Trophoblast cell (in vitro differentiated cells and primary cell): Measurements from ENCODE around the gene TEX2.
A peak's percentile ranks its signal among the peaks of the same experiment; 100 is the strongest.

Source experiments
- DNase-seq, 2 donors: peaks; one replicate each; pipeline ENCODE4 v3.0.0-alpha.2; 2016
- H2AFZ ChIP-seq: 2 replicates; pipeline ENCODE4 v1.6.1; 2013; ENCODE audit warnings: low read length, moderate library complexity, mild to moderate bottlenecking; ENCODE audit not compliant: insufficient read depth, poor library complexity
- H2AK5ac ChIP-seq: 2 replicates; pipeline ENCODE4 v1.6.1; 2013; ENCODE audit warnings: mild to moderate bottlenecking, low read length
- H2BK120ac ChIP-seq: 2 replicates; pipeline ENCODE4 v1.6.1; 2013; ENCODE audit warnings: low read length, mild to moderate bottlenecking, moderate library complexity; ENCODE audit not compliant: insufficient read depth, poor library complexity
- H2BK12ac ChIP-seq: 2 replicates; pipeline ENCODE4 v1.6.1; 2013; ENCODE audit warnings: mild to moderate bottlenecking, low read length, moderate library complexity
- H2BK5ac ChIP-seq: 2 replicates; pipeline ENCODE4 v1.6.1; 2013; ENCODE audit warnings: low read length, low read depth, moderate library complexity, mild to moderate bottlenecking; ENCODE audit not compliant: poor library complexity
- H3K14ac ChIP-seq: 2 replicates; pipeline ENCODE4 v1.6.1; 2013; ENCODE audit warnings: mild to moderate bottlenecking, low read length
- H3K18ac ChIP-seq: 2 replicates; pipeline ENCODE4 v1.6.1; 2013; ENCODE audit warnings: mild to moderate bottlenecking, low read length
- H3K23ac ChIP-seq: 2 replicates; pipeline ENCODE4 v1.6.1; 2013; ENCODE audit warnings: low read length
- H3K27ac ChIP-seq: 2 replicates; pipeline ENCODE4 v1.5.1; 2013; ENCODE audit warnings: low read depth, mild to moderate bottlenecking, inconsistent platforms, low read length, moderate library complexity
- H3K27me3 ChIP-seq: 2 replicates; pipeline ENCODE4 v1.6.1; 2013; ENCODE audit warnings: inconsistent platforms, mild to moderate bottlenecking, low read length, moderate library complexity; ENCODE audit not compliant: insufficient read depth
- H3K36me3 ChIP-seq, 2 experiments: 1 replicate in 1 of 2; 2 replicates in 1 of 2; pipeline ENCODE4 v1.6.1; 2013; ENCODE audit warnings: low read length in 2 of 2, mild to moderate bottlenecking in 2 of 2, moderate library complexity in 1 of 2; ENCODE audit not compliant: insufficient read depth in 2 of 2, control insufficient read depth in 1 of 2
- H3K4ac ChIP-seq: 2 replicates; pipeline ENCODE4 v1.6.1; 2013; ENCODE audit warnings: low read depth, mild to moderate bottlenecking, low read length, moderate library complexity
- H3K4me1 ChIP-seq, 2 experiments: 1 replicate in 1 of 2; 2 replicates in 1 of 2; pipeline ENCODE4 v1.6.1; 2013; ENCODE audit warnings: low read length in 2 of 2, mild to moderate bottlenecking in 2 of 2, moderate library complexity in 1 of 2; ENCODE audit not compliant: insufficient read depth in 2 of 2, control insufficient read depth in 1 of 2
- H3K4me2 ChIP-seq: 2 replicates; pipeline ENCODE4 v1.6.1; 2013; ENCODE audit warnings: inconsistent platforms, mild to moderate bottlenecking, low read length, moderate library complexity
- H3K4me3 ChIP-seq: 2 replicates; pipeline ENCODE4 v1.5.1; 2013; ENCODE audit warnings: mild to moderate bottlenecking, low read depth, low read length, inconsistent platforms
- H3K79me1 ChIP-seq: one replicate; pipeline ENCODE4 v1.6.1; 2013; ENCODE audit warnings: low read length
- H3K79me2 ChIP-seq: 2 replicates; pipeline ENCODE4 v1.6.1; 2013; ENCODE audit warnings: low read length, mild to moderate bottlenecking; ENCODE audit not compliant: control insufficient read depth, insufficient read depth, poor library complexity
- H3K9ac ChIP-seq: 2 replicates; pipeline ENCODE4 v1.6.1; 2013; ENCODE audit warnings: mild to moderate bottlenecking, low read length
- H3K9me3 ChIP-seq: 2 replicates; pipeline ENCODE4 v1.6.1; 2013; ENCODE audit warnings: low read depth, mild to moderate bottlenecking, control low read depth, inconsistent platforms, low read length; ENCODE audit not compliant: insufficient read depth
- H4K12ac ChIP-seq: 2 replicates; pipeline ENCODE4 v1.6.1; 2013; ENCODE audit warnings: low read depth, mild to moderate bottlenecking, low read length, moderate library complexity
- H4K8ac ChIP-seq: 2 replicates; pipeline ENCODE4 v1.6.1; 2013; ENCODE audit warnings: low read depth, mild to moderate bottlenecking, low read length, moderate library complexity
- H4K91ac ChIP-seq: one replicate; pipeline ENCODE4 v1.6.1; 2013; ENCODE audit warnings: low read depth, mild to moderate bottlenecking, low read length, moderate library complexity
- WGBS: extraction: QIAGEN DNeasy Blood & Tissue Kit; methylation state at CpG from one replicate; pipeline ENCODE4 v1.1.7; 2013; ENCODE audit warnings: missing lambda C conversion rate; ENCODE audit not compliant: insufficient read length, insufficient coverage; ENCODE audit errors: extremely low coverage; 5-methylcytosine and 5-hydroxymethylcytosine counted together

TEX2 gene

GRCh38 chr17:64250233-64250835, 12.7 kb downstream of the TEX2 start:
- H3K9ac ChIP-seq: no peak overlapping the region
- peaks cover 23% of the 10 kb centered on the region for H3K79me1 ChIP-seq
- H3K9me3 ChIP-seq: no peaks in the 10 kb centered on the region
- no peaks in the 10 kb centered on the region for H3K27me3 ChIP-seq
- no peak overlapping the region for H3K4me3 ChIP-seq
- H2BK120ac ChIP-seq: peak overlapping the region; percentile 57
- H2BK5ac ChIP-seq: no peak overlapping the region
- H3K79me2 ChIP-seq: peaks cover 27% of the 10 kb centered on the region
- H3K36me3 ChIP-seq: no peaks in the 10 kb centered on the region
- peak overlapping the region; percentile 73 for H4K91ac ChIP-seq
- whole genome bisulfite sequencing: no CpG with 5 or more reads among the region's 4 CpGs
- H3K4ac ChIP-seq: peak overlapping the region; percentile 99
- H3K4me2 ChIP-seq: no peak overlapping the region
- H3K27ac ChIP-seq: no peak overlapping the region
- no peak for DNase-seq
- H2AFZ ChIP-seq: no peak overlapping the region
- peak overlapping the region; percentile 83 for H2BK12ac ChIP-seq
- H3K23ac ChIP-seq: no peak overlapping the region
- H3K4me1 ChIP-seq: peaks cover 53 to 64% of the 10 kb centered on the region in 2 experiments
- H2AK5ac ChIP-seq: peak overlapping the region; percentile 81
- peak overlapping the region; percentile 54 for H4K8ac ChIP-seq
- no peak overlapping the region for H4K12ac ChIP-seq
- H3K18ac ChIP-seq: no peak overlapping the region
- peak overlapping the region; percentile 74 for H3K14ac ChIP-seq

- no peaks in the 10 kb centered on the region for H3K36me3 ChIP-seq
- no peak overlapping the region for H4K91ac ChIP-seq
- no peaks in the 10 kb centered on the region for H3K27me3 ChIP-seq
- H3K79me2 ChIP-seq: peaks cover 27% of the 10 kb centered on the region
- peaks cover 33% of the 10 kb centered on the region for H3K79me1 ChIP-seq
- no peak overlapping the region for H3K14ac ChIP-seq
- no peak overlapping the region for H3K4me2 ChIP-seq
- peaks cover 49 to 55% of the 10 kb centered on the region in 2 experiments for H3K4me1 ChIP-seq
- no peak overlapping the region for H3K18ac ChIP-seq
- H4K12ac ChIP-seq: no peak overlapping the region
- no CpG with 5 or more reads among the region's 1 CpG for WGBS
- H2BK120ac ChIP-seq: no peak overlapping the region
- H4K8ac ChIP-seq: no peak overlapping the region
- DNase-seq: no peak
- no peak overlapping the region for H3K4ac ChIP-seq
- no peak overlapping the region for H2AFZ ChIP-seq
- no peaks in the 10 kb centered on the region for H3K9me3 ChIP-seq
- no peak overlapping the region for H2BK5ac ChIP-seq
- H3K23ac ChIP-seq: no peak overlapping the region
- no peak overlapping the region for H3K4me3 ChIP-seq
- no peak overlapping the region for H3K9ac ChIP-seq
- H3K27ac ChIP-seq: no peak overlapping the region
- no peak overlapping the region for H2BK12ac ChIP-seq
- H2AK5ac ChIP-seq: no peak overlapping the region
Observed at GRCh38 chr17:64247836-64248235, 15.2 kb downstream of the TEX2 start.

GRCh38 chr17:64245218-64246145, 17.6 kb downstream of the TEX2 start:
- no peak overlapping the region for H3K9ac ChIP-seq
- H3K4me3 ChIP-seq: no peak overlapping the region
- no CpG with 5 or more reads among the region's 11 CpGs for WGBS
- H3K23ac ChIP-seq: no peak overlapping the region
- H3K4me2 ChIP-seq: no peak overlapping the region
- H4K8ac ChIP-seq: peak overlapping the region; percentile 53
- no peaks in the 10 kb centered on the region for H3K36me3 ChIP-seq
- peak overlapping the region; percentile 13 for H3K4ac ChIP-seq
- H3K79me2 ChIP-seq: peaks cover 21% of the 10 kb centered on the region
- H3K79me1 ChIP-seq: peaks cover 46% of the 10 kb centered on the region
- H2AFZ ChIP-seq: peak overlapping the region; percentile 63
- H2BK5ac ChIP-seq: peak overlapping the region; percentile 85
- H3K9me3 ChIP-seq: no peaks in the 10 kb centered on the region
- H3K27me3 ChIP-seq: no peaks in the 10 kb centered on the region
- H4K91ac ChIP-seq: peak overlapping the region; percentile 71
- no peak overlapping the region for H4K12ac ChIP-seq
- H3K14ac ChIP-seq: peak overlapping the region; percentile 5
- DNase-seq: peak in 1 of 2 donors; percentile 70
- peak overlapping the region; percentile 59 for H2BK12ac ChIP-seq
- H2AK5ac ChIP-seq: no peak overlapping the region
- peak overlapping the region; percentile 57 for H3K18ac ChIP-seq
- peaks cover 35 to 41% of the 10 kb centered on the region in 2 experiments for H3K4me1 ChIP-seq
- peak overlapping the region; percentile 76 for H2BK120ac ChIP-seq
- H3K27ac ChIP-seq: peak overlapping the region; percentile 86

GRCh38 chr17:64244165-64244564, 18.9 kb downstream of the TEX2 start:
- no peak overlapping the region for H3K4ac ChIP-seq
- no peak overlapping the region for H4K12ac ChIP-seq
- H4K91ac ChIP-seq: peak overlapping the region; percentile 95
- no peak overlapping the region for H2AFZ ChIP-seq
- H3K9ac ChIP-seq: no peak overlapping the region
- H3K36me3 ChIP-seq: no peaks in the 10 kb centered on the region
- no peak overlapping the region for H3K18ac ChIP-seq
- H3K23ac ChIP-seq: no peak overlapping the region
- H3K79me1 ChIP-seq: peaks cover 51% of the 10 kb centered on the region
- peaks cover 17% of the 10 kb centered on the region for H3K79me2 ChIP-seq
- peak overlapping the region; percentile 99 for H3K27ac ChIP-seq
- peaks cover 33 to 38% of the 10 kb centered on the region in 2 experiments for H3K4me1 ChIP-seq
- no peaks in the 10 kb centered on the region for H3K9me3 ChIP-seq
- peak; percentile 87 to 88 for DNase-seq
- peak overlapping the region; percentile 97 for H2BK120ac ChIP-seq
- H3K27me3 ChIP-seq: no peaks in the 10 kb centered on the region
- no peak overlapping the region for H3K14ac ChIP-seq
- peak overlapping the region; percentile 51 for H3K4me2 ChIP-seq
- WGBS: no CpG with 5 or more reads among the region's 5 CpGs
- no peak overlapping the region for H2BK5ac ChIP-seq
- no peak overlapping the region for H2AK5ac ChIP-seq
- H2BK12ac ChIP-seq: peak overlapping the region; percentile 88
- H3K4me3 ChIP-seq: no peak overlapping the region
- peak overlapping the region; percentile 75 for H4K8ac ChIP-seq
